ENCODE measurements around the gene ARL4C.

GRCh38 chr2:234472155-234472554 lies 24.7 kb downstream of the ARL4C start:
- TF ChIP-seq CTCF (IDR thresholded peaks at IDR 0.05), result no peak
- no peak for TF ChIP-seq POLR2A (IDR thresholded peaks at IDR 0.05)
- TF ChIP-seq EP300 (IDR thresholded peaks at IDR 0.05), result no peak

Data from ovary (tissue), 3 donors.